ENCODE data around the gene SERPINA3. TPM values are rescaled to one million over a fixed set of nuclear protein-coding genes. Genes with fewer than 3 reads are reported as not detected.

SERPINA3 gene
- total and polyA plus RNA-seq, 2 of the 8 experiments (the other 6 are each of a cell fraction or from before 2014, with no cell fraction given), result not detected

DNA sequence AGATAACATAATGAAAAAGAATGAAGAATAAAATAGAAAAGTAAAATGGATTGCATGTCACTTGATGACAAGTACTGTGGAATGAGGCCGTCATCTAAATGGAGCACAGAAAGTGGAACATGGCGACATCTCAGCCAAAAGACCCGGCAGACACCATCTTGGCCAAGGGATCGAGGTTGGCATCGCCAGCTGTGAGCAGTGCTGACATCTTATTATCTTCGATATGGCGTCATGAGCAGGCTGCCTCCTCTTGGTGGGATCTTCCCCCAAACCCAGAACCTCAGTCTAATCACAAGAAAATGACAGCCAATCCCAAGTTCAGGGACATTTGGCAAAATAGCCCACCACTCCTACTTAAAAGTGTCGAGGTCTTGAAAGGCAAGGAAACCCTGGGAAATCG is 15.8 kb upstream of the SERPINA3 start:
- H4K20me1 ChIP-seq (replicated peaks in 1 of 2; ENCODE audit: control insufficient read depth in 1 of 2, insufficient read depth in 2 of 2, low read length in 2 of 2), result no peaks in the 10 kb centered on the region
- peaks cover 0 to 7% (median 4%) of the 10 kb centered on the region in 4 experiments; a peak in 5 of 7 replicates for H3K4me1 ChIP-seq (replicated peaks in 1 of 4; ENCODE audit: control insufficient read depth in 3 of 4, insufficient read depth in 4 of 4, low read length in 3 of 4)
- no peak overlapping the region for H3K56ac ChIP-seq (replicated peaks; ENCODE audit: insufficient read length, low read depth, low read length)
- H3K36me3 ChIP-seq (ENCODE audit: control insufficient read depth in 2 of 4, insufficient read depth in 4 of 4, low read length in 3 of 4), result no peaks in the 10 kb centered on the region
- no peak overlapping the region for H3K9ac ChIP-seq (replicated peaks in 1 of 4; ENCODE audit: extremely low read depth in 1 of 4, low read depth in 3 of 4, low read length in 3 of 4)
- H2BK5ac ChIP-seq (ENCODE audit: low read depth, low read length), result no peak overlapping the region
- H2AK5ac ChIP-seq (ENCODE audit: low read depth, low read length), result no peak overlapping the region
- H3K27me3 ChIP-seq (replicated peaks in 1 of 4; ENCODE audit: control insufficient read depth in 3 of 4, extremely low read depth in 1 of 4, insufficient read depth in 3 of 4, low read length in 3 of 4), result no peaks in the 10 kb centered on the region
- no peak for FAIRE-seq
- no peak overlapping the region for H4K91ac ChIP-seq (replicated peaks; ENCODE audit: insufficient read length, low read length)
- 85% methylated on average over 9 of the region's 9 CpGs; no CpG with 5 or more reads in 1 of the 2 experiments for WGBS, 2 experiments (ENCODE audit: extremely low coverage in 1 of 2, insufficient coverage in 1 of 2, insufficient read length in 1 of 2, insufficient replicate concordance in 2 of 2, low coverage in 1 of 2, low lambda C conversion rate in 2 of 2, missing lambda C conversion rate in 1 of 2)
- no peaks in the 10 kb centered on the region; the same call in 1 of the 2 replicates for H3K23me2 ChIP-seq (ENCODE audit: low read depth, low read length)
- H2BK12ac ChIP-seq (ENCODE audit: low read depth, low read length), result no peak overlapping the region
- no peak overlapping the region for H3K27ac ChIP-seq (ENCODE audit: low read depth, low read length)
- no peak overlapping the region for H2BK15ac ChIP-seq (ENCODE audit: low read length)
- H3K9me3 ChIP-seq (ENCODE audit: insufficient read depth in 2 of 2, low read depth in 1 of 2, low read length in 1 of 2), result no peaks in the 10 kb centered on the region
- H3K23ac ChIP-seq (ENCODE audit: insufficient read length), result no peak overlapping the region
- H2BK120ac ChIP-seq (replicated peaks; ENCODE audit: low read depth, low read length), result no peak overlapping the region
- H3K18ac ChIP-seq (ENCODE audit: extremely low read depth, low read length), result no peak overlapping the region
- no peak overlapping the region for H3K4ac ChIP-seq (replicated peaks; ENCODE audit: insufficient read length, low read depth, low read length)
- ChIA-PET POLR2A (ENCODE audit: partially characterized antibody) (no interaction called here), CTCF (ENCODE audit: partially characterized antibody) (no interaction called here)
- H3K79me1 ChIP-seq (ENCODE audit: low read depth, low read length), result no peaks in the 10 kb centered on the region
- no peaks in the 10 kb centered on the region for H3K79me2 ChIP-seq (ENCODE audit: control insufficient read depth in 1 of 2, insufficient read depth in 2 of 2, low read length in 2 of 2)
- DNase-seq (ENCODE audit: low read depth in 1 of 2, low spot score in 2 of 2), result no peak
- H3K4me3 ChIP-seq (ENCODE audit: extremely low read depth in 1 of 4, insufficient read depth in 2 of 4, low read depth in 3 of 4, low read length in 4 of 4), result no peak overlapping the region
- H2BK20ac ChIP-seq (ENCODE audit: low read length), result no peak overlapping the region
- no peak overlapping the region for H3K4me2 ChIP-seq (ENCODE audit: insufficient read depth in 1 of 2, low read depth in 2 of 2, low read length in 2 of 2)
- H4K8ac ChIP-seq (ENCODE audit: extremely low read depth, insufficient read depth, low read length), result no peak overlapping the region
- H4K5ac ChIP-seq (ENCODE audit: insufficient read length, low read depth, low read length), result no peak overlapping the region
- no peak overlapping the region for H2AFZ ChIP-seq (ENCODE audit: low read length)
- H3K14ac ChIP-seq (ENCODE audit: insufficient read length), result no peak overlapping the region
- no peak for TF ChIP-seq NANOG (IDR thresholded peaks at IDR 0.05; ENCODE audit: insufficient read depth, low read depth, low read length, poor library complexity, severe bottlenecking)
- TF ChIP-seq TCF12 (IDR thresholded peaks at IDR 0.05; ENCODE audit: low read depth, low read length), result no peak
- no peak for TF ChIP-seq YY1 (IDR thresholded peaks at IDR 0.05; ENCODE audit: low read depth, low read length)
- no peak for TF ChIP-seq GTF2F1 (IDR thresholded peaks at IDR 0.05; ENCODE audit: borderline replicate concordance, low read depth, low read length)
- TF ChIP-seq TEAD4 (IDR thresholded peaks at IDR 0.05; ENCODE audit: low read depth, low read length), result no peak
- TF ChIP-seq SIX5 (IDR thresholded peaks at IDR 0.05; ENCODE audit: low read depth, low read length), result no peak
- TF ChIP-seq HDAC6 (IDR thresholded peaks at IDR 0.05; ENCODE audit: low read depth, low read length), result no peak
- TF ChIP-seq SIN3A (conservative IDR thresholded peaks at IDR 0.05 in 1 of 2, IDR thresholded peaks at IDR 0.05 in 1 of 2; ENCODE audit: low read depth in 1 of 2, low read length in 2 of 2), result no peak
- no peak for TF ChIP-seq ATF3 (IDR thresholded peaks at IDR 0.05; ENCODE audit: insufficient read depth, low read depth, low read length)
- TF ChIP-seq SRF (IDR thresholded peaks at IDR 0.05; ENCODE audit: low read depth, low read length), result no peak
- TF ChIP-seq, protein P1, sequence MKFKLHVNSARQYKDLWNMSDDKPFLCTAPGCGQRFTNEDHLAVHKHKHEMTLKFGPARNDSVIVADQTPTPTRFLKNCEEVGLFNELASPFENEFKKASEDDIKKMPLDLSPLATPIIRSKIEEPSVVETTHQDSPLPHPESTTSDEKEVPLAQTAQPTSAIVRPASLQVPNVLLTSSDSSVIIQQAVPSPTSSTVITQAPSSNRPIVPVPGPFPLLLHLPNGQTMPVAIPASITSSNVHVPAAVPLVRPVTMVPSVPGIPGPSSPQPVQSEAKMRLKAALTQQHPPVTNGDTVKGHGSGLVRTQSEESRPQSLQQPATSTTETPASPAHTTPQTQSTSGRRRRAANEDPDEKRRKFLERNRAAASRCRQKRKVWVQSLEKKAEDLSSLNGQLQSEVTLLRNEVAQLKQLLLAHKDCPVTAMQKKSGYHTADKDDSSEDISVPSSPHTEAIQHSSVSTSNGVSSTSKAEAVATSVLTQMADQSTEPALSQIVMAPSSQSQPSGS (IDR thresholded peaks at IDR 0.05; ENCODE audit: low read length), result no peak
- TF ChIP-seq SUZ12 (IDR thresholded peaks at IDR 0.05; ENCODE audit: low read length), result no peak
- TF ChIP-seq POLR2A (IDR thresholded peaks at IDR 0.05; ENCODE audit: control extremely low read depth in 1 of 2, low read depth in 2 of 2, low read length in 2 of 2), result no peak
